HEK293T (cell line): ENCODE measurements around the gene FOXP2.

Experiments
- ARNT ChIP-seq: fragments of 450-650 bp; IDR thresholded peaks from 2 replicates; pipeline ENCODE4 v1.6.1; 2017; ENCODE audit warnings: mild to moderate bottlenecking
- BHLHE40 ChIP-seq: fragments of 450-650 bp; IDR thresholded peaks from 2 replicates; pipeline ENCODE4 v1.6.1; 2016; ENCODE audit warnings: mild to moderate bottlenecking, moderate library complexity, borderline replicate concordance
- FOXM1 ChIP-seq: fragments of 450-650 bp; IDR thresholded peaks from 2 replicates; pipeline ENCODE4 v1.6.1; 2017; ENCODE audit warnings: mild to moderate bottlenecking, borderline replicate concordance
- NFRKB ChIP-seq: fragments of 450-650 bp; IDR thresholded peaks from 2 replicates; pipeline ENCODE4 v1.6.1; 2016; ENCODE audit warnings: mild to moderate bottlenecking, moderate library complexity
- SP1 ChIP-seq: fragments of 450-650 bp; IDR thresholded peaks from 2 replicates; pipeline ENCODE4 v1.6.1; 2017

DNA sequence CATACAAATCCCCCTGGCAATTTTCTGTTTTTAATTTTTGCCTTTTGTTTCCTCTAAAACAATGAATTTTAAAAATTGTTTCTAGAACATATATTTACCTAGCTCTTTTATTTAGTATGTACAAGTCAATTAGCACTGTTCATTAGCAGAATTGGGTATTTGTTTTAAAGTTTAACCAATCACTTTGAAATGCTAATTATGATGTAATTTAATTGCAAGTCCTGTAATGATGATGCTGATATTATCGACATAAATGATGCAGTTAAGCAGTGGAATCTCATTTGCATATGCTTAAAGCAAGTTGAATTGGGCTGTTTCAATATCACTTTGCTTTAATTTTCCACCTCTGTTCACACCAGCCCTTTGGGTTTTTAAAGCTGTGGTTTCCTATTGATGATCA, 2.7 kb downstream of the FOXP2 start:
- TF ChIP-seq FOXM1 (no peak), SP1 (no peak), NFRKB (no peak), ARNT (no peak), BHLHE40 (no peak)
